Type B pancreatic cell (in vitro differentiated cells): ENCODE data around the gene CLCN4. TPM values are rescaled to one million over a fixed set of nuclear protein-coding genes. Genes with fewer than 3 reads are reported as not detected.

Experiments used
- DNase-seq: peaks from one replicate; pipeline ENCODE4 v3.0.0; 2021; ENCODE audit warnings: mixed read lengths; ENCODE audit not compliant: unreplicated experiment; ENCODE audit errors: extremely low spot score
- H3K27ac Mint-ChIP-seq: 2 replicates; pipeline ENCODE4 v1.8.0; 2021; ENCODE audit warnings: mild to moderate bottlenecking, mixed read lengths
- H3K27me3 Mint-ChIP-seq: 2 replicates; pipeline ENCODE4 v1.8.0; 2021; ENCODE audit warnings: mixed read lengths
- H3K36me3 Mint-ChIP-seq: 2 replicates; pipeline ENCODE4 v1.8.0; 2021; ENCODE audit warnings: mixed read lengths
- H3K4me1 Mint-ChIP-seq: one replicate; pipeline ENCODE4 v1.8.0; 2021; ENCODE audit warnings: mixed read lengths; ENCODE audit not compliant: unreplicated experiment
- H3K4me3 Mint-ChIP-seq: 2 replicates; pipeline ENCODE4 v1.8.0; 2021; ENCODE audit warnings: mild to moderate bottlenecking, mixed read lengths
- H3K9me3 Mint-ChIP-seq: 2 replicates; pipeline ENCODE4 v1.8.0; 2021; ENCODE audit warnings: mixed read lengths
- total RNA-seq: library from RNA; stranded (reverse); gene quantifications from 2 replicates; pipeline ENCODE4 v1.2.1, GENCODE V29; 2021; ENCODE audit warnings: low replicate concordance
- TF ChIP-seq, protein P1 (sequence below): fragments of 200-600 bp; sonication (generic); conservative IDR thresholded peaks from 2 replicates; pipeline ENCODE4 v1.5.0; 2021; ENCODE audit warnings: antibody characterized with exemption, mild to moderate bottlenecking

CLCN4 gene
- total RNA-seq, 1 donor from 2014 or later: 13.0 TPM

DNA sequence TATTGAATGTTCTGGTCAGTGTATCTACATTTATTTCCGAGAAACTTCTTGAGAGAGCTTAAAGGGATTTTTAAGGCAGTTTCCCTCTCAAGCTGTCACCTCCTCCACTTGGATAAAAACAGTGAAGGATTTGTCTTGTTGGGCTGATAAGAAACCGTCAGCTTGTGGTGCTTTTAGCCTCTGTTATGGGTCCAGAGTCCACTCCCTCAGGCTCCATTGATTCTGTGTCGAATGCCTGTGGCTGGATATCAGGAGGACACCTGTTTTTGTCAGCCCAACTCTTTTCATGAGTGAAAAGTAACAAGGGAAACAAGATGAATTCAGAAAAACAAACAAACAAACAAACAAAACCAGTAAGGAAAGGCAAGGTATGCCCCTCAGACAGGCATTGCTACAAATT lies 12.4 kb downstream of the CLCN4 start:
- no peak for DNase-seq
- peaks cover 14% of the 10 kb centered on the region for H3K9me3 Mint-ChIP-seq
- TF ChIP-seq, protein P1, sequence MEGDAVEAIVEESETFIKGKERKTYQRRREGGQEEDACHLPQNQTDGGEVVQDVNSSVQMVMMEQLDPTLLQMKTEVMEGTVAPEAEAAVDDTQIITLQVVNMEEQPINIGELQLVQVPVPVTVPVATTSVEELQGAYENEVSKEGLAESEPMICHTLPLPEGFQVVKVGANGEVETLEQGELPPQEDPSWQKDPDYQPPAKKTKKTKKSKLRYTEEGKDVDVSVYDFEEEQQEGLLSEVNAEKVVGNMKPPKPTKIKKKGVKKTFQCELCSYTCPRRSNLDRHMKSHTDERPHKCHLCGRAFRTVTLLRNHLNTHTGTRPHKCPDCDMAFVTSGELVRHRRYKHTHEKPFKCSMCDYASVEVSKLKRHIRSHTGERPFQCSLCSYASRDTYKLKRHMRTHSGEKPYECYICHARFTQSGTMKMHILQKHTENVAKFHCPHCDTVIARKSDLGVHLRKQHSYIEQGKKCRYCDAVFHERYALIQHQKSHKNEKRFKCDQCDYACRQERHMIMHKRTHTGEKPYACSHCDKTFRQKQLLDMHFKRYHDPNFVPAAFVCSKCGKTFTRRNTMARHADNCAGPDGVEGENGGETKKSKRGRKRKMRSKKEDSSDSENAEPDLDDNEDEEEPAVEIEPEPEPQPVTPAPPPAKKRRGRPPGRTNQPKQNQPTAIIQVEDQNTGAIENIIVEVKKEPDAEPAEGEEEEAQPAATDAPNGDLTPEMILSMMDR: no peak
- no peak overlapping the region for H3K4me3 Mint-ChIP-seq
- peaks cover 8% of the 10 kb centered on the region for H3K4me1 Mint-ChIP-seq
- peaks cover 4% of the 10 kb centered on the region for H3K36me3 Mint-ChIP-seq
- no peaks in the 10 kb centered on the region for H3K27me3 Mint-ChIP-seq
- no peak overlapping the region for H3K27ac Mint-ChIP-seq

DNA sequence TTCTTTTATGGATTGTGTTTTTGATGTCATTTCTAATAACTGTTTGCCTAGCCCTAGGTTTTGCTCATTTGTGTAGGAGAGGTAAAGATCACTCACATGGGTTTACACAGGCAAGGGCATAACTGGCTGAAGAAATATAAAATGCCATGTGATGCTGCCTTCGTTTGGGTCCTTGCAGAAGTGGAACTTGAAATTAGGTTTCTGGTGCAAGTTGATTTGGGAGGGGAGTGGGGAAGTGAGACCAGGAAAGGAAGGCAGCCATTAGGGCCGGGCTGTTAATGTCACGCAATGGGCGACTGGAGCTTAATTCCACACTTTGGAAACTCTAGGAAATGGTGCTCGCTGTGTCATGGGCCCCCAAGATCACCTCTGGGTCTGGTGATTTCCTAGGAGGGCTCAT lies 14.5 kb downstream of the CLCN4 start:
- Mint-ChIP-seq H3K9me3 (peaks cover 14% of the 10 kb centered on the region), H3K36me3 (peaks cover 4% of the 10 kb centered on the region), H3K4me1 (peaks cover 8% of the 10 kb centered on the region), H3K27me3 (no peaks in the 10 kb centered on the region), H3K27ac (no peak overlapping the region), H3K4me3 (no peak overlapping the region)
- no peak for DNase-seq
- TF ChIP-seq, protein P1: no peak

DNA sequence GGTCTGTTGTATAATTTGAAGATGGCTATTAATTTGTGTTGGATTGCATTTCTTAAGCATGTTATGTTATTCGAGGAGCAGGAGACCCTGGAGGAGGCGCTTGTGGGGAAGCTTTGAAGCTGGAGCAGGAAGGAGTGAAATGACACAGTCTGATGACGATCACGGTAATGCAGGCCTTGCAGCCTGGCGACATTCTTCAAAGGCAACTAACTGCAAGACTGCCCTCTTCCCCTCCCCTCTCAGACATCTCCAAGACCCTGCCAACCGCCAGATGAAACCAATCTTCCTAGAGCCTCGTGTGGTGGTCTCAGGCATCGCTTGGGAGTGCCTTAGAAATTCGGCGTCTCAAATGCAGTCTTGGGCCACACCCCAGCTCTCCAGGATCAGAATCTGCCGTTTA lies 16.1 kb downstream of the CLCN4 start:
- Mint-ChIP-seq H3K27ac (no peak overlapping the region), H3K27me3 (no peaks in the 10 kb centered on the region), H3K9me3 (peaks cover 14% of the 10 kb centered on the region), H3K36me3 (peaks cover 4% of the 10 kb centered on the region), H3K4me1 (peaks cover 8% of the 10 kb centered on the region), H3K4me3 (no peak overlapping the region)
- DNase-seq: no peak
- TF ChIP-seq, protein P1: no peak

DNA sequence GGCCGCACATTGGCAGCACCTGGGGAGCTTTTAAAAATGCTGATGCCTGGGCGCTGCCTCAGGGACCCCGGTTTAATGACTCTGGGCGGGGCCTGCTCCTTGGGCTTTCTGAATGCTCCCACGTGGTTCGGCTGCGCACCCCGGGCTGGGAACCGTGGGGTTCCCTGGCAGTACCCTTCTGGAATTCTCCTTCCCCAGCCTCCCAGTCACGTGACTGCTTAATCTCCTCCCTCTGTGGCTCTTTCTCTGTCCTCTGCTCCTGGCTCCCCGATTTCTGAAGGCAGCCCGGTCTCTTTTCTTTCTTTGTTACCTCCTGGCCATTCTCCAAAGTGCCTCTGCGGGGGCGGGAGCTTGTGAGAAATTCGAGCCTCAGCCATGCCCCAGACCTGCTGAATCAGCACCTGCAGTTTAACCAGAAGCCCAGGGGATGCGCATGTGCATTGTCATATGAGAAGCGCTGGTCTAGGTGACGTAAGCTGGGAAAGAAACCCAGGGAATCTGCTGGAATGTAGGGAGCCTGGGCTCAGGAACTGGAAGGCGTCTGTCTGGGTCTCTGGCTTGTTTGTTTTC lies 16.6 kb downstream of the CLCN4 start:
- H3K27ac Mint-ChIP-seq: peak overlapping the region; percentile 85

DNA sequence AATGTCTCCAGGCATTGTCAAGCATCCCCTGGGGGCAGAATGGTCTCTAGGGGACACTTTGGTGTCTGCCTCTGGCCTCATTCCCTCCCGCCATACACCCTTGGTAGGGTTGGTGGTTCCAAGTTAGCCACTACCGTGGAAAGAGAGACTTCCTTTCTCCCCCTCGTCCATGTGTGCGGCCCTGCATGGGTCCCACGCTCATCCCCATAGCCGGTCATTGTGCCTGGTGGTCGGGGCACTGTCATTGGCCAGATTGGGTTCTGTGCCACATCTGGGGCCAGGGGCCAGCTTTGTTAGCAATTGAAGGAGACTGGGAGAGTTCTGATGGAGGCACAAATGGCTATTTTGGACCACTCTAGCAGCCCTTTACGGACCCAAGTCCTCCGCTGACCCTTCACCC lies 17.3 kb downstream of the CLCN4 start:
- no peak overlapping the region for H3K27ac Mint-ChIP-seq
- DNase-seq: no peak

More for the DNA sequence above, 16.6 kb downstream of the CLCN4 start:
- Mint-ChIP-seq H3K9me3 (peaks cover 14% of the 10 kb centered on the region), H3K4me3 (peak overlapping the region; percentile 81), H3K27me3 (no peaks in the 10 kb centered on the region), H3K4me1 (peaks cover 8% of the 10 kb centered on the region), H3K36me3 (peaks cover 4% of the 10 kb centered on the region)
- TF ChIP-seq, protein P1: no peak
- no peak for DNase-seq

More for the DNA sequence above, 17.3 kb downstream of the CLCN4 start:
- H3K36me3 Mint-ChIP-seq: peaks cover 4% of the 10 kb centered on the region
- no peaks in the 10 kb centered on the region for H3K27me3 Mint-ChIP-seq
- TF ChIP-seq, protein P1: no peak
- H3K9me3 Mint-ChIP-seq: peaks cover 10% of the 10 kb centered on the region
- H3K4me1 Mint-ChIP-seq: peaks cover 8% of the 10 kb centered on the region
- H3K4me3 Mint-ChIP-seq: no peak overlapping the region
